Mucosa of descending colon (tissue), 3 donors: Measurements from ENCODE around the gene PCSK6. TPM values are rescaled to one million over a fixed set of nuclear protein-coding genes. Genes with fewer than 3 reads are reported as not detected.

Experiments used
- ATAC-seq: fragments of 200-7000 bp; cut with Tn5 transposase; one replicate; pipeline ENCODE4 v1.9.1; 2020; ENCODE audit warnings: mild to moderate bottlenecking, moderate library complexity
- DNase-seq, 3 donors: peaks; one replicate each; pipeline ENCODE4 v3.0.0-alpha.2; 2020
- H3K36me3 ChIP-seq: fragments of 200-600 bp; one replicate; pipeline ENCODE4 v1.8.0; 2021; ENCODE audit warnings: low read depth, mild to moderate bottlenecking
- H3K4me1 ChIP-seq: fragments of 200-600 bp; one replicate; pipeline ENCODE4 v1.8.0; 2021; ENCODE audit warnings: low read depth, mild to moderate bottlenecking
- H3K4me3 ChIP-seq: fragments of 200-600 bp; one replicate; pipeline ENCODE4 v1.8.0; 2021; ENCODE audit warnings: mild to moderate bottlenecking
- H3K9me3 ChIP-seq: fragments of 200-600 bp; one replicate; pipeline ENCODE4 v1.8.0; 2021; ENCODE audit warnings: mild to moderate bottlenecking
- CTCF ChIP-seq: fragments of 200-600 bp; IDR thresholded peaks from one replicate; pipeline ENCODE4 v1.8.0; 2022; ENCODE audit warnings: antibody characterized with exemption, mild to moderate bottlenecking
- intact Hi-C, 2 donors: fragments of 100-400 bp; cut with DNase I in 1 of 2; cut with micrococcal nuclease in 1 of 2; formaldehyde crosslinking; loops; one replicate each; pipeline versions ENCODE4 v1.11.0 to v1.11.1; 2022; cut with DNase I, micrococcal nuclease
- total RNA-seq, 3 donors: library from RNA; stranded (reverse); fragmentation: NEBNext Ultra II Directional in 2 of 3; extraction: Animal tissue kit (Norgen Biotek cat#: 25700) in 2 of 3; gene quantifications; one replicate each; pipeline versions ENCODE4 v1.2.1 to v1.2.4, GENCODE V29; 2021 to 2023
- donor health status: DM: no; HTN: no; CAD: no; lungs with moderate emphysema.
- donor health status: DM: no; HTN: no; CAD: no.
- donor health status: DM: no; HTN: yes; CAD: no.

The PCSK6 gene
- total RNA-seq, 3 donors from 2014 or later: 21.3 to 58.4 (median 30.3) TPM

- TF ChIP-seq CTCF: no peak
- Histone ChIP-seq H3K36me3 (no peaks in the 10 kb centered on the region), H3K4me1 (peaks cover 32% of the 10 kb centered on the region), H3K4me3 (no peak overlapping the region), H3K9me3 (no peaks in the 10 kb centered on the region)
- ATAC-seq (no peak), DNase-seq (peak in 1 of 3 donors; percentile 41)
- intact Hi-C loops: no loop called here
These were observed 7.5 kb upstream of the PCSK6 start for GRCh38 chr15:101497017-101497416.

GRCh38 chr15:101496198-101496986 lies 6.9 kb upstream of the PCSK6 start:
- H3K4me3 ChIP-seq: no peak overlapping the region
- DNase-seq (peak in 2 of 3 donors; percentile 68 to 72), ATAC-seq (peak; percentile 65)
- no peaks in the 10 kb centered on the region for H3K9me3 ChIP-seq
- no peak for TF ChIP-seq CTCF
- H3K36me3 ChIP-seq: no peaks in the 10 kb centered on the region
- H3K4me1 ChIP-seq: peaks cover 26% of the 10 kb centered on the region
- intact Hi-C loops: no loop called here

GRCh38 chr15:101495334-101496197 lies 6.1 kb upstream of the PCSK6 start:
- peak in 1 of 3 donors; percentile 41 for DNase-seq
- H3K9me3 ChIP-seq: no peaks in the 10 kb centered on the region
- no peak for ATAC-seq
- H3K36me3 ChIP-seq: no peaks in the 10 kb centered on the region
- TF ChIP-seq CTCF: no peak
- H3K4me1 ChIP-seq: peaks cover 22% of the 10 kb centered on the region
- no peak overlapping the region for H3K4me3 ChIP-seq
- intact Hi-C loops: no loop called here

GRCh38 chr15:101494251-101494796 lies 4.8 kb upstream of the PCSK6 start:
- Histone ChIP-seq H3K4me3 (no peak overlapping the region), H3K9me3 (no peaks in the 10 kb centered on the region), H3K36me3 (no peaks in the 10 kb centered on the region), H3K4me1 (peaks cover 12% of the 10 kb centered on the region)
- DNase-seq (no peak), ATAC-seq (no peak)
- intact Hi-C loops: no loop called here
- TF ChIP-seq CTCF: no peak

GRCh38 chr15:101492766-101493692 lies 3.5 kb upstream of the PCSK6 start:
- H3K4me3 ChIP-seq: no peak overlapping the region
- intact Hi-C loops: no loop called here
- H3K4me1 ChIP-seq: peaks cover 12% of the 10 kb centered on the region
- no peaks in the 10 kb centered on the region for H3K36me3 ChIP-seq
- ATAC-seq: no peak
- no peak for TF ChIP-seq CTCF
- no peaks in the 10 kb centered on the region for H3K9me3 ChIP-seq
- no peak for DNase-seq
